HTR-8/SVneo (cell line): ENCODE results near the gene CDKL4.
"Not testable (repeated sequence)": the region's sequence is repeated elsewhere in the genome, so short reads cannot be mapped to it uniquely, and the experiment has no call there.

Source experiments
- DNase-seq: peaks from one replicate; pipeline ENCODE4 v3.0.0; 2011; ENCODE audit warnings: low spot score, mixed read lengths; ENCODE audit not compliant: insufficient read length
- FAIRE-seq: peaks from 2 replicates; lab custom pipeline; 2011; peaks lifted over from hg19 to GRCh38; lab: Jason Lieb, UNC

The CDKL4 gene

DNA sequence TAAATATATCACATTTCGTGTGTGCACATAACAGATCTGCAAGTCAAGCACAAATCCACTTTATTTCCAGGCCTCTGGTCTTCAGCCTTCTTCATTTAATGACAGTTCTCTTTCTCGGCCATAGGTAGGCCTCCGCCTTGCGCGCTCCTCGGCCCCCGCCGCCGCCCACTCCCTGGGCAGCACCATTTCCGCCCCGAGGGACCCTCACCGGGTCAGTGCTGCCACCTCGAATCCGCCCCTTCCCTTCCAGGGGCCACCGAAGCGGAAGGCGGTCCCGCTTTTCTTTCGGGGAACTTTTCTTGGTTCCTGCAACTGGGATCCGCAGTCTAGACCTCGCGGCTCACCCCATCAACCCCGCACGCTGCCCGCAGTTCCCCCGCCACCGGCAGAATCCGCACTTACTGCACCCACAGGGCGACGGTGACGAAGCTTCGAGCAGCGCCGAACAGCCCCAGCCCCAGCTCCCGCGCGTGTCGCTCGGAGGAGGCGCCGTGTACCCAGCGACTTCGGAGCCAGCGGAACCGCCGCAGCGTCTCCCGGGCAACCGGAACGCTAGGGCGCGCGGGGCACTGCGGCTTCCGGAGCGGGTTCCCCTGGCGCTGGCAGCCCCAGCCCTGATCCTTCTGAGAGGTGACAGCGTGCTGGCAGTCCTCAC lies at the start of gene CDKL4:
Gene CDKL4 (minus strand): TSS at position 502 of the 655 bp plus-strand sequence.
- DNase-seq: no peak
- no peak for FAIRE-seq

DNA sequence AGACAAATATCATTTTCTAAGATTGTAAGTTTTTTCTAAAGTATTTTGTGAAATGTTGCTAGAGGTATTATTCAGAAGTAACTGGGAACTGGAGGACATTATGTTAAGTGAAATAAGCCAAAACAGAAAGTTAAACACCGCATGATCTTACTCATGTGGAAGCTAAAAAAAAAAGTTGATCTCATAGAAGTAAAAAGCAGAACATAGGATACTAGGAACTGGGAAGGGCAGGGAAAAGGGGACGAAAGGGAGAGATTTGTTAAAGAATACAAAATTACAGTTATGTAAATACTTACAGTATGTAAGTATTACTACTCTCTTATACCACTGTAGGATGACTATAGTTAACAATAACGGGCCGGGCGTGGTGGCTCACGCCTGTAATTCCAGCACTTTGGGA lies 46.7 kb upstream of the CDKL4 start:
- DNase-seq (no peak), FAIRE-seq (no peak)

DNA sequence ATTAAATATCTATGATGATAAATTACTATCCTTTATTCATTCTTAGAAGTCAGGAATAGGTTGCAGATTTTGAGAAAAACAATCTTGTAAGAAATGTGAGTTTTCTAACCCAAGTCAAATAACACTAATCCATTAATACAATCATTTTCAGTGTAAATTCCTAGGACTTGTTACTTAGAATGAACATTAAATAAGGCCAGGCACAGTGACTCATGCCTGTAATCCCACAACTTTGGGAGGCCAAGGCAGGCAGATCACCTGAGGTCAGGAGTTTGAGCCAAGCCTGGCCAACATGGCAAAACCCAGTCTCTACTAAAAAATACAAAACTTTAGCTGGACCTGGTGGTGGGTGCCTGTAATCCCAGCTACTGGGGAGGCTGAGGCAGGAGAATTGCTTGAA lies 45.8 kb upstream of the CDKL4 start:
- DNase-seq (no peak), FAIRE-seq (no peak)

DNA sequence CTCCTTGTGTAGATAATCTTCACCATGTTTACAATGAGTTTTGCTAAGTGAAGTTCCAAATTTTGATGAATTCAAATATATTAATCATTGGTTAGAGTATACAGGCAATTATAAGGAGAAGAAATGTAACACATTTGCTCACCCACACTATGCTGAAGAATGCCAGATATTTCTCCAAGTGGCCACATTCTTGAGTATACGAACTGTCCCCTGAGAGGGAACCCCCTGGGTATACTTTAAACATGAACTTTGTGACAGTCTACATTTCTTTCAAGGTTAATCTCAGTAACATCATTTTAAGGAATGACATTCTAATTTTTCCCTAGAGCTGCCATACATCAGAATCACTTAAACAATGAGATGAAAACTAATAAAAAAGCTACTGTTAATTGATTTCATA lies 39.8 kb upstream of the CDKL4 start:
- DNase-seq (no peak), FAIRE-seq (no peak)

DNA sequence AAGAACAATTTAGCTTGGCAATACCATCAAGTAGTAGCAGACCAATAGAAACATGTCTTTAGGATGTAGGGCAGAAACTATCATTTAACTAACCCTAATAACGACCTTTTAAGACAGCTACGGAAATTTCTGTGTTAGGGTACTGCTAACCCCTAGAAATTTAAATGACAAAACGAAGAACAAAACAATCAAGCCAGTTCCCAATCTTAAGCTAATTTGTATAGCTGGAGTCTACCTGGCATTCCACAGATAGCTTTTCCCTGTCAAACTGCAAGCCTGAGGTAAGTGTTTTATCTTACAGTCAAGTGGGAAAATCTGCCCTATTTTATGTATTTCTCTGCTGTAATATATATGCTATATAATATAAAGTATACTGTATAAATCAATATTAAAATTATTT lies 37.6 kb upstream of the CDKL4 start:
- FAIRE-seq (no peak), DNase-seq (no peak)

DNA sequence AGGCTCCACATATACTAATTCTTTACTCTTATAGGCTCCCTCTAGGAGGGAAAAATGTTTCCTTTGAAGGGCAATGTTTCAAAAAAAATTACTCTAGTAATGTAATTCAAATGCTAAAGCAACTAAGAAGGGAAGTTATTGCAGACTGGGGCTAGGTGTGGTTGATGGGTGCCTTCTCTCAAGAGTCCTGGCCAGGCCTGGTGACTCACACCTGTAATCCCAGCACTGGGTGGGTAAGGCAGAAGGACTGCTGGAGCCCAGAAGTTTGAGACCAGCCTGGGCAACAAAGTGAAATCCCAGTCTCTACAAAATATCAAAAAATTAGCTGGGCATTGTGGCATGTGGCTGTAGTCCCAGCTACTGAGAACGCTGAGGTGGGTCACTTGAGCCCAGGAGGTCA lies 31.2 kb upstream of the CDKL4 start:
- FAIRE-seq: no peak
- no peak for DNase-seq

DNA sequence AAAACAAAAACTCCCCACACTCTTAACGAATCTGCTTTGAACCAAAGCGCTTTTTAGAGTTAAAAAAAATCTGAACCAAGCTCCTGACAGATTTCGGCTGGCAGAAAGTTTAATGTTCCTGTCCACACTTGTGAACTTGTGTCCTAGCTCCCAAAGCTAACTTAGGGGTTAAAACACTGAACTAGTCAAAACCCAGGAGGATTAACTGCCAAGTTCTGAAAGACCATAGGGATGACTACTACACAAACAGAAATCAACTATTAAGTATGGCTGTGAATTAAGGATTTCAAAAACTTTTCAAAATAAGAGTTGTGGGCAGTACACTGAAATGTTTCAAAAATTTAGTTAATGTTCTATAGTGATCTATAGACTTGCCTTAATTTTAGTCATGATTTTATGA lies 26.2 kb upstream of the CDKL4 start:
- no peak for FAIRE-seq

DNA sequence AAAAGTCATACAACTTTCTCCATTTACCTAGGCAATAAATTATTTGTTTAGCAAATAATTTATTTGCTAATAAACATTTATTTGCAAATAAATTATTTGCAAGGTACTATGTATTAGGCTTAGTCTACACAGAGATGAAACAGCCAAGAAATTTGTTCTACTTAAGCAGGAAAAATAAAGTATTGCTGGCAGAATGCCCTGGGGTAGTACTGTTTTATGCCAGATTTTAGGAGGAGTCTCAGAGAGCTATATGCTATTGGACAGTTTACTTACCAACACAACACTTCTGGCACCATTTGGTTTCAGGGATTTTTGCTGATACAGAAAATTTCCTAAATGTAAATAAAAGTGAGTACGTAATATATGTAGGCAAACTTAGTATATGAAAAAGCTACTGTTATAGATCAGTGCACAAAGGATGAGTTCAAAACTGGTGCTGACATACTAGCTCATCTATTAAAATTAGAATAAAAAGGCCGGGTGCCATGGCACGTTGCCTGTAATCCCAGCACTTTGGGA lies 23.2 kb upstream of the CDKL4 start:
- no peak for FAIRE-seq
- no peak for DNase-seq

More for the DNA sequence above, 26.2 kb upstream of the CDKL4 start:
- DNase-seq: no peak

DNA sequence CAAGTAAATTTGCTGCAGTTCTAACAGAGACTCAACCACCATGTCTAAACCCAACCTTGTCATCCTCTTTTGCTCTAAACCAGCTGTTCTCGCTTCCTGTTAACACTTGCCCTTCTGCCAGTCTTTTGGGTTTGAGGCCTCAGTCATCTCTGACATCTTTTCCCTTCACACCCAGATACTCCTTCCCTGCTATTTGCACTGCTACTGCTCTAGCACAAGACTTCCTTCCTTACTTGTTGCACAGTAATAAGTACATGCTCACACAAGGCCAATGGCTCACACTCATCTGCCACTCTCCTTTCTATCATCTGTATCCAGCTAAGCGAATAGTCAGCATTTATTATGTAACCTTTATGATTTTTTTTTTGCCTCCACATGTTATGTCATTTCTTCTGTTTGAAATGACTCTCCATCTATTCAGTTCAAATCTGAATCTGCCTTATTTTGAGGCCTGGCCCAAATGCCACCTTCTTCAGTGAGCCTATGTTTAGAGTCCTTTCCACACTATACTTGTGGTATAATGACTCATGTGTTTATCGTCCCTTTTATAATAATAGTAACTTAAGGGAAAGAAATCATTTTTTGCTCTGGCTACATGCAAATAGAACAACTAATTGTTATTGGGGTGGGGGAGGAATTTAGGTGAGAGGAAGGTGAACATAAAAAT lies 22.5 kb upstream of the CDKL4 start:
- FAIRE-seq (no peak), DNase-seq (no peak)

DNA sequence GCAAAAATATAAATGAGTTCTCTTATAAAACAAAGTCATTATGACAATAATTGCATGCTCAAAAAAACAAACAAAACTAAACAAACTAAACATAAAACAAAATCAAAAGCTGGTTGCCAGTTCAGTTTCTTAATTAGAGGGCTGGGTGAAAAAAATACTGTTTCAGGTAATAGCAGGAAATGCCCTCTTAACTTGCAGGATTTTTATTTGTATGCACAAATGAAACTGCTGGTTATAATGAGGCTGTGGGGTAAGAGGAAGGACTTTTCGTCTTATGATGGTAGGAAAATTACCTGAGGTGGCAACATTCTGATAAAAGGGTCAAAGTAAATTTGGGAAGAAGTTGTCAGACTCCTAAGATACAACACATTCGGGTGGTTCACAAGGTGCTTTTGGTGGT lies 21.5 kb upstream of the CDKL4 start:
- FAIRE-seq (no peak), DNase-seq (no peak)

DNA sequence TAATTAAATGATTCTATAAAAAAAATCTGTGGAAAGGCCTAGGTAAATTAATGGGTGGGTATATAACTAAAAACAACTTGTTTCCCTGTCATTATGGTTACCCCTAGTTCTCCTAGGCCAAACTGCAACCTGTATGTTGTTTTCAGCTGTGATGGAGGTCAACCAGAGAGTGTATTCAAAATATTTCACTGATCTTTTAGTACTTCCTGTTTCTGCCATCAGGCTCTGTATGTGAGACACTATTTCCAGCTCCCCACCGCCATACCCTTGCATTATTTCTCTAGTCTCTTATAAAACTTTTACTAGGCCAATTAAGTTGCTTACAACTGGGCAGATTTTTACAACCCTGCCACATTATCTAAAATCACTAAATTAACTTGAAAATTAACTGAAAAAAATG lies 21.0 kb upstream of the CDKL4 start:
- no peak for FAIRE-seq
- no peak for DNase-seq

DNA sequence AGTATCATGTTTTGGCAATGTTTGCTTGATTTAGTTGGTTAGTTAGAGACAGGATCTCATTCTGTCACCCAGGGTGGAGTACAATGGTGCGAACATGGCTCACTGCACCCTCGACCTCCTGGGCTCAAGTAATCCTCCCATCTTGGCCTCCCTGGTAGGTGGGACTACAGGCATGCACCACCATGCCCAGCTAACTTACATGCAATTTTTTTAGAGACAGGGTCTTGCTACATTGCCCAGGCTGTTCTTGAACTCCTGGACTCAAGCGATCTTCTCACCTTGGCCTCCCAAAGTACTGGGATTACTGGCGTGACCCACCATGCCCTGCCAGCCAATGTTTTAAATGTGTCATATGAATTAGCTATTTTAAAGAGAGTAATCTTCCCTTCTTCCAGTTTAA lies 16.3 kb upstream of the CDKL4 start:
- FAIRE-seq (no peak), DNase-seq (no peak)

DNA sequence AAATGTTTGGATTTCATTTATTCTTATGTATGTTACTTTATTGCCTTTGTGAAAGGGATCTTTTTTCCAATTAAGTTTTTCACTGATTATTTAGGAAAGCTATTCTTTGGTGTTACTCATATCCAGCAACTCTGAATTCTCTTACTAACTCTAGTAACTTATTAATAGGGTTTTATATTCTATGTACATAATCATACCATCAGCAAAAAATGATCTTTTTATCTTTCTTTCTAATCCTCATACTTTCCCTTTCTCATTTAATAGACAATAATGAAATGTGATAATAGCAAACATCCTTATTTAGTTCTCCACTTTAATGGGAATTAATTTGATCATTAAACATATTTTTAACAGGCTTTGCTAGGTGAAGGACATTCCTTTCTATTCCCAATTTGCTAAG lies 12.3 kb upstream of the CDKL4 start:
- DNase-seq (no peak), FAIRE-seq (no peak)

DNA sequence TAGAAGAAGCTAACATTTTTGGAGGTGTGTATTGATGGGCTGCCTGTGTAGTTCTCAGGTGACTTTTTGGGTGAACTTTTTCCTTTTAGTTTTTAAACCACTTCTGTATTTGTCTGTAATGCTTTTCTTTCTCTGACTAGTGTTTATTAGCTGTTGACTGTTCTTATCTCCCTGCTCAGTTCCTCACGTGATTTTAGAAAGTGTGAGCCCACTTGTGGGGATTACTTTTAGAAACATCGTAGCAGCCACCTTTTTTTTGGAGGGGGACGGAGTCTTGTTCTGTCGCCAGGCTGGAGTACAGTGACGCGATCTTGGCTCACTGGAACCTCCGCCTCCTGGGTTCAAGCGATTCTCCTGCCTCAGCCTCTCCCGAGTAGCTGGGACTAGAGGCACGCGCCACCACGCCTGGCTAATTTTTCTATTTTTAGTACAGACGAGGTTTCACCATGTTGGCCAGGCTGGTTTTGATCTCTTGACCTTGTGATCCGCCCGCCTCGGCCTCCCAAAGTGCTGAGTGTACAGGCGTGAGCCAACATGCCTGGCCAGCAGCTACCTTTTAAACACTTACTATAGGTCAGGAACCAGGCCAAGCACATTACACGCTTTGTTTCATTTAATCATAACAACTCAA lies 9.2 kb upstream of the CDKL4 start:
- no peak for FAIRE-seq
- no peak for DNase-seq

DNA sequence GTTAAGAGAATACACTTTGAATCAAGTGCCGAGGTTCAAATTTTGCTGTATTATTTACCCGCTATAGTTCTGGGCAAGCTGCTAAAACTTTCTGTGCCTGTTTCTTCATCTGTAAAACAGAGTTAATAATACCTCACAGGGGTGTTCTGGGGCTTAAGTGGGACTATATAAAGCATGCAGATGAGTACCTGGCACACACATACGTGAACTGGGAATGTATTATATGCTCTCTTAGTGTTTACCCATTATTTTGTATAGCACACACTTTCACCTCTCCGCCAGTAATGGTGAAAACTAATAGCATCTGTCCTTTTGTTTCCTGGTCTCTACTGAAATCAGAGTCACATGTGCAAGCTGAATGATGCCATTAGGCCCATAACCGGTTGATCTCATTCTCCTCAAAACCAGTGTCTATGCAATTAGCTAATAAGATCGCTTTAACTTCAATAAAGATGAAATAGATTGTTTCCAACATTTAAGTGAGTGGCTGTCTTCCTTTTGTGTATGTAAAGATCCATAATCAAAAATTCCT lies 3.8 kb upstream of the CDKL4 start:
- no peak for FAIRE-seq
- DNase-seq: no peak

DNA sequence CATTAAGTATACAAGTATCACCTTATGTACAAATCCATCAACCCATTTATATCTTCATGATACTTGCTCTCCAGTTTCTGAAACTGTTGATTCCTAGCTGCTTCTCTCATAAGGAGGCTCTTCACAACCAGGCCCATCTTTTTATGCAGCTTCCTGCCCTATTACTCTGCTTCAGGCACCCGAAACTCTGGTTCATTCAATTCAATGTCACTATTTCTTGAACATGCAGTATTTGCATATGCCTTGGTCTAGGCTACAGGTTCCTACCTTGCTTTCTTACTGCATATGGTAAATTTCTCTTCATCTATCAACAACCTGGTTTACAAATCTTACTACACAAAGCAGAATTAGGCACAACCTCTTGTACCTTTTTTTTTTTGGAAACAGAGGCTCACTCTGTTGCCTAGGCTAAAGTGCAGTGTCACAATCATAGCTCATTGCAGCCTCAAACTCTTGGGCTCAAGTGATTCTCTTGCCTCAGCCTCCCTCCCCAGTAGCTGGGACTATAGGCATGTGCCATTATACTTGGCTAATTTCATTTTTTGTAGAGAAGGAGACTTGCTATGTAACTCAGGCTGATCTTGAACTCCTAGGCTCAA lies 2.7 kb upstream of the CDKL4 start:
- no peak for FAIRE-seq
- no peak for DNase-seq

DNA sequence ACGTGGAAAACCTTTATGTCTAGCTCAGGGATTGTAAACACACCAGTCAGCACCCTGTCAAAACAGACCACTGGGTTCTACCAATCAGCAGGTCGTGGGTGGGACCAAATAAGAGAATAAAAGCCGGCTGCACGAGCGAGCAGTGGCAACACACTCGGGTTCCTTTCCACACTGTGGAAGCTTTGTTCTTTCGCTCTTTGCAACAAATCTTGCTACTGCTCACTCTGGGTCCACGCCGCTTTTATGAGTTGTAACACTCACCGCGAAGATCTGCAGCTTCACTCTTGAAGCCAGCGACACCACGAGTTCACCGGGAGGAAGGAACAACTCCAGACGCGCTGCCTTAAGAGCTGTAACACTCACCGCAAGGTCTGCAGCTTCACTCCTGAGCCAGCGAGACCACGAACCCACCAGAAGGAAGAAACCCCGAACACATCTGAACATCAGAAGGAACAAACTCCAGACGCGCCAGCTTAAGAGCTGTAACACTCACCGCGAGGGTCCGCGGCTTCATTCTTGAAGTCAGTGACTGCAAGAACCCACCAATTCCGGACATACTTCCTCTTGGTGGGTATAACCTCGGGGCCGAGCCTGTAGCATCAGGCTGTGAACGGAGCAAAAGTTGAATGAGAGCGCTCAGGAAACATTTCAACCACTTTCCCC lies 1.3 kb upstream of the CDKL4 start:
- DNase-seq, FAIRE-seq: not testable (repeated sequence)

DNA sequence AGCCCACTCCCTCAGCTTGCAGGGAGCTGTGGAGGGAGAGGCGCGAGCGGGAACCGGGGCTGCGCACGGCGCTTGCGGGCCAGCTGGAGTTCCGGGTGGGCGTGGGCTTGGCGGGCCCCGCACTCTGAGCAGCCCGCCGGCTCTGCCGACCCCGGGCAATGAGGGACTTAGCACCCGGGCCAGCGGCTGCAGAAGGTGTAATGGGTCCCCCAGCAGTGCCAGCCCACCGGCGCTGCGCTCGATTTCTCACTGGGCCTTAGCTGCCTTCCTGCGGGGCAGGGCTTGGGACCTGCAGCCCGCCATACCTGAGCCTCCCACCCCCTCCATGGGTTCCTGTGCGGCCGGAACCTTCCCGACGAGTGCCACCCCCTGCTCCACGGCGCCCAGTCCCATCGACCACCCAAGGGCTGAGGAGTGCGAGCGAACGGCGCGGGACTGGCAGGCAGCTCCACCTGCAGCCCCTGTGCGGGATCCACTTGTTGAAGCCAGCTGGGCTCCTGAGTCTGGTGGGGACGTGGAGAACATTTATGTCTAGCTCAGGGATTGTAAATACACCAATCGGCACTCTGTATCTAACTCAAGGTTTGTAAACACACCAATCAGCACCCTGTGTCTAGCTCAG lies 582 bp upstream of the CDKL4 start:
- not testable (repeated sequence) for FAIRE-seq, DNase-seq

DNA sequence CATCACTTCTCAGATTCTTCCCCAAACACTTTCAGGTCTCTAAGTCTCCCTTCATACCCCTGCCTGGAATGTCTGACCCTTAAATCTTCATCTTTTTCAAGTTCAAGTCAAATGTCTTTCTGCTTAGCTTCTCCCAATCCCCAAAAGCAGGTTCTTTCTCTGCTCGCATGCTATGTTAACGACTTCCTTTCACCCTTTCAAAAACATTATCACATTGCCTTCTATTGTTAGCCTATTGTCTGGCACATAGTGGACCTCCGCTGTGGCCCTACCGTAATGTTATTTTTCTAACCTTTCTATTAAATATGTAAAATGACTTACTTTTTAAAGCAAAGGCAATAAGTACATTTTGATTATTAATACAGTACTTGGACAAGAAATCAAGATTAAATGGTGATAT lies 2.2 kb downstream of the CDKL4 start:
- FAIRE-seq: no peak
- no peak for DNase-seq

DNA sequence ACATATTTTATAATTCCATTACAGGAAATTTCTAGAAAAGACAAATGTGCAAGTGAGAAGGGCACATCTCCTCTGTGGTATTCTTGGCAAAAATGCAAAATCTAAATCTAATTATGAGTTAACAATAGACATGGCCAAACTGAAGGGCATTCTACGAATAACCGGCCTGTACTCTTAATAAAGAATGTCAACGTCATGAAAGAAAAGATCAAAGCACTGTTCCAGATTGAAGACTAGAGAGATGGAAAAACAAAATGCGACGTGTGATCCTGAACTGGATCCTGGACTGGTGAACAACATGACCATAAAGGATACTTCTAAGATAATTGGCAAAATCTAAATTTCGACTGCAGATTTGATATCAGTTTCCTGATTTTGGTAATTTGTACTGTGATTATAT lies 3.0 kb downstream of the CDKL4 start:
- DNase-seq (no peak), FAIRE-seq (no peak)
